D721Med (cell line): Measurements from ENCODE around the gene SYNGAP1.

Experiments used
- DNase-seq: peaks from one replicate; pipeline ENCODE4 v3.0.0; 2011; ENCODE audit warnings: low spot score; ENCODE audit not compliant: insufficient read length
- FAIRE-seq: peaks from 2 replicates; lab custom pipeline; 2011; peaks lifted over from hg19 to GRCh38; lab: Jason Lieb, UNC
- TF ChIP-seq, protein P1 (sequence below): IDR thresholded peaks from 2 replicates; pipeline ENCODE4 v1.5.1; 2012; ENCODE audit warnings: mild to moderate bottlenecking, control low read depth; ENCODE audit not compliant: insufficient read depth; ENCODE audit errors: missing control alignments

SYNGAP1 gene

GRCh38 chr6:33380272-33380981 lies 39.4 kb upstream of the SYNGAP1 start:
- TF ChIP-seq, protein P1, sequence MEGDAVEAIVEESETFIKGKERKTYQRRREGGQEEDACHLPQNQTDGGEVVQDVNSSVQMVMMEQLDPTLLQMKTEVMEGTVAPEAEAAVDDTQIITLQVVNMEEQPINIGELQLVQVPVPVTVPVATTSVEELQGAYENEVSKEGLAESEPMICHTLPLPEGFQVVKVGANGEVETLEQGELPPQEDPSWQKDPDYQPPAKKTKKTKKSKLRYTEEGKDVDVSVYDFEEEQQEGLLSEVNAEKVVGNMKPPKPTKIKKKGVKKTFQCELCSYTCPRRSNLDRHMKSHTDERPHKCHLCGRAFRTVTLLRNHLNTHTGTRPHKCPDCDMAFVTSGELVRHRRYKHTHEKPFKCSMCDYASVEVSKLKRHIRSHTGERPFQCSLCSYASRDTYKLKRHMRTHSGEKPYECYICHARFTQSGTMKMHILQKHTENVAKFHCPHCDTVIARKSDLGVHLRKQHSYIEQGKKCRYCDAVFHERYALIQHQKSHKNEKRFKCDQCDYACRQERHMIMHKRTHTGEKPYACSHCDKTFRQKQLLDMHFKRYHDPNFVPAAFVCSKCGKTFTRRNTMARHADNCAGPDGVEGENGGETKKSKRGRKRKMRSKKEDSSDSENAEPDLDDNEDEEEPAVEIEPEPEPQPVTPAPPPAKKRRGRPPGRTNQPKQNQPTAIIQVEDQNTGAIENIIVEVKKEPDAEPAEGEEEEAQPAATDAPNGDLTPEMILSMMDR: no peak
- DNase-seq (no peak), FAIRE-seq (no peak)

- FAIRE-seq: no peak
- TF ChIP-seq, protein P1: no peak
- no peak for DNase-seq
Observed at GRCh38 chr6:33383427-33384185, 36.3 kb upstream of the SYNGAP1 start.

DNA sequence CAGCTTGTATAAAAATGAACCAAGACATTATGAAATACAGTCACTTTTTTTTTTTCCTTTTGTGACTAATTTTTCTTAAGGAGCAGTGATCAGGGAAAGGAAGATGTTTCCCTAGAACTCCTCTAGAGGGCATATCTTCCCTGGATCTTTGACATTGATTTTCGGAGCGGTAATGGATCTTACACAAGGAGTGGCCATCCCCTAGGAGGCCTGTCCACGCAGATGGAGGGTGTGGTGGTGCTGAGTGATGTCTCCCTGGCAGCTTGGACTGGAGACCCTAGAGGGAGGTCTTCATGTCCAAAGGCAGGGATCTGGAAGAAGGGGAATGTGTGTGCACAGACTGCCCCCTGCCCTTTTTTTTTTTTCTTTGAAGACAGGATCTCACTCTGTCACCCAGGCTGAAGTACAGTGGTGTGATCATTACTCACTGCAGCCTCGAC lies 35.3 kb upstream of the SYNGAP1 start:
- DNase-seq (no peak), FAIRE-seq (no peak)
- TF ChIP-seq, protein P1: peak; percentile 19

DNA sequence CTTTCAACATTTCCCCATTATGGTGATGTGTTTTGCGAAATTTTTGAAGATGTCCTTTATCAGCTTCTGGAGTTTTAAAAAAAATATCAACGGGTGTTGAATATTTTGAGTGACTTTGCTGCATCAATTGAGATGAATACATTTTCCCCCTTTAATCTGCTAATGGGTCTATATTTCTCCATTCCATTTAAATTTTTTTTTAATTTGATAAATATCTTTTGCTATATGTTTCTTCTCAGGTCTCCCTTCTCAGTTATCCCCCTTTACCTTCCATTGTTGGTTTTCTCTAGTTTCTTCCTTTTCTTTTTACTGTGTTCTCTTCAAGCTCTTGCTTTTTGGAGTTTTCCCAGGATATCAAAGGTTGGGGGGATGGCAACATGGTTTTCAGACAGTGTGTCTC lies 29.7 kb upstream of the SYNGAP1 start:
- TF ChIP-seq, protein P1: no peak
- DNase-seq (no peak), FAIRE-seq (no peak)

DNA sequence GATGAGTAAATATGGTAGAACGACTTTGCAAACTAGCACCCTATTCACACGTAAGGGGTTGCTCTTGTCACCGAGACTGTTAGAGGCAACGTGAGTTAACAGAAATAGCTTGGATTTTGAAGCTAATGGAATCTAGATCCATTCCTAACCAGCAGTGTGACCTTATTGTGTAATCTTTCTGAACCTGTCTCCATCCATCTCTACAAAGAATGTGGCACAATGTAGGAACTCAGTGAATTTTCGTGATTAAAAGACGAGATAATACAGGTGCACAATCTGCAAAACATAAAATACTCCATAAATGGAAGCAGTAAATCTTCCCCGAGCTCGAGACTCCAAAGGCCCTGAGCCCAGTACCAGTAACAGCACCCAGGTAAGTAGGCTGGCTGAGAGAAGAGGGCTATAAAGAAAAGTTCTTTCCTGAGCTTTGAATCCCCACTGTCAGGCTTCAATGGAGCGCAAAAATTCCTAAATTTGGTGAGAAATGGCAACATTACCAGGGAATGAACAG lies 29.0 kb upstream of the SYNGAP1 start:
- TF ChIP-seq, protein P1: no peak
- FAIRE-seq: no peak
- DNase-seq: no peak

- FAIRE-seq: no peak
- DNase-seq: peak; percentile 80
- TF ChIP-seq, protein P1: peak; percentile 85
Observed at GRCh38 chr6:33391278-33391921, 28.5 kb upstream of the SYNGAP1 start, which contains the start of gene KIFC1. KIFC1 (plus strand) TSS chr6:33391823; CDS start chr6:33391986, 163 bp downstream.
